Neural progenitor cell (in vitro differentiated cells): ENCODE results near the gene VSX2. TPM values are rescaled to one million over a fixed set of nuclear protein-coding genes. Genes with fewer than 3 reads are reported as not detected.

ENCODE experiments used
- DNase-seq: peaks from one replicate; pipeline ENCODE4 v3.0.0-alpha.2; 2016; ENCODE audit warnings: low spot score
- H2AFZ ChIP-seq: fragments of 200-600 bp; sonication (generic); replicated peaks from 2 replicates; pipeline ENCODE4 v1.6.1; 2016; ENCODE audit warnings: antibody characterized with exemption
- H3F3A ChIP-seq: fragments of 200-600 bp; sonication (generic); 2 replicates; pipeline ENCODE4 v1.6.1; 2016; ENCODE audit warnings: antibody characterized with exemption, low read depth
- H3K27ac ChIP-seq: fragments of 200-600 bp; sonication (generic); 2 replicates; pipeline ENCODE4 v1.5.1; 2016; ENCODE audit warnings: mild to moderate bottlenecking
- H3K27me3 ChIP-seq: fragments of 200-600 bp; sonication (generic); 2 replicates; pipeline ENCODE4 v1.6.1; 2016; ENCODE audit warnings: mild to moderate bottlenecking, moderate library complexity
- H3K36me3 ChIP-seq: fragments of 200-600 bp; sonication (generic); 2 replicates; pipeline ENCODE4 v1.5.1; 2016
- H3K4me1 ChIP-seq: fragments of 200-600 bp; sonication (generic); 2 replicates; pipeline ENCODE4 v1.6.1; 2016; ENCODE audit warnings: mixed run types
- H3K4me2 ChIP-seq: fragments of 200-600 bp; sonication (generic); 2 replicates; pipeline ENCODE4 v1.6.1; 2016
- H3K4me3 ChIP-seq: fragments of 200-600 bp; sonication (generic); 2 replicates; pipeline ENCODE4 v1.5.1; 2016
- H3K79me2 ChIP-seq: fragments of 200-600 bp; sonication (generic); 2 replicates; pipeline ENCODE4 v1.6.1; 2016; ENCODE audit warnings: low read depth
- H3K9ac ChIP-seq: fragments of 200-600 bp; sonication (generic); 2 replicates; pipeline ENCODE4 v1.6.1; 2016
- H3K9me3 ChIP-seq: fragments of 200-600 bp; sonication (generic); 2 replicates; pipeline ENCODE4 v1.5.1; 2016; ENCODE audit warnings: low read depth
- H4K20me1 ChIP-seq: fragments of 200-600 bp; sonication (generic); 2 replicates; pipeline ENCODE4 v1.6.1; 2016; ENCODE audit warnings: low read depth
- H3K27ac Mint-ChIP-seq: 3 replicates; pipeline ENCODE4 v1.8.0; 2021; ENCODE audit warnings: mixed read lengths
- H3K27me3 Mint-ChIP-seq: 2 replicates; pipeline ENCODE4 v1.8.0; 2022; ENCODE audit warnings: low read depth, mild to moderate bottlenecking, inconsistent platforms, moderate library complexity, mixed read lengths; ENCODE audit not compliant: insufficient read depth
- H3K36me3 Mint-ChIP-seq: 3 replicates; pipeline ENCODE4 v1.8.0; 2021; ENCODE audit warnings: mixed read lengths
- H3K4me1 Mint-ChIP-seq: 3 replicates; pipeline ENCODE4 v1.8.0; 2021; ENCODE audit warnings: mixed read lengths
- H3K4me3 Mint-ChIP-seq: 3 replicates; pipeline ENCODE4 v1.8.0; 2021; ENCODE audit warnings: mild to moderate bottlenecking, moderate library complexity, mixed read lengths
- H3K9me3 Mint-ChIP-seq: 3 replicates; pipeline ENCODE4 v1.8.0; 2020; ENCODE audit warnings: mixed read lengths
- EZH2 ChIP-seq: fragments of 200-600 bp; sonication (generic); IDR thresholded peaks from 2 replicates; pipeline ENCODE4 v1.6.1; 2017; ENCODE audit warnings: antibody characterized with exemption, mild to moderate bottlenecking, moderate library complexity
- EZH2phosphoT487 ChIP-seq: fragments of 200-600 bp; sonication (generic); IDR thresholded peaks from 2 replicates; pipeline ENCODE4 v1.6.1; 2017; ENCODE audit warnings: antibody characterized with exemption
- total RNA-seq: library from RNA; depleted of rRNA; stranded (reverse); fragments of >200 nt; gene quantifications from 2 replicates; pipeline ENCODE4 v1.2.3, GENCODE V29; 2015; ENCODE audit warnings: low replicate concordance
- TF ChIP-seq, protein P1 (sequence below): fragments of 200-600 bp; sonication (generic); IDR thresholded peaks from 2 replicates; pipeline ENCODE4 v1.5.1; 2017; ENCODE audit warnings: antibody characterized with exemption, mild to moderate bottlenecking

VSX2 gene
- total RNA-seq, 1 donor from 2014 or later, result 0.51 TPM

DNA sequence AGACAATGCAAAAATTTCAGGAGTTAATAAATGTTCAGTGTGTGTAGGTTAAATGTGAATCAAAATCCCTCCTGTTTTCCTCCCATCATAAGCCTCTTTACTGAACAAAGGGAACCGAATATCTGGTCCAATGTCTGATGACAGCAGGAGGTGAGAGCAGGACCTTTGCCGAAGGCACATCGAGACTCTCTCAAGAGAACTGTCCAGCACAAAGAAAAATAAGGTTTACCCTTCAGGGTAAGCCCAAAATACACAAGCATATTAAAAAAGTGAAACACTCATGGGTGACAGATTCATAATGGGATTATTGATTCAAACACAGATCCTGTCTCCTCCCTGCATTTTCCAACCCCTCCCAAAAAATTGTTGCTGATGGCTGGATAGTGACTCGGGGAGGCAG, 4.2 kb upstream of the VSX2 start:
- no peak overlapping the region for H3K27ac ChIP-seq
- Mint-ChIP-seq H3K9me3 (peaks cover 22% of the 10 kb centered on the region), H3K27me3 (peaks cover 55% of the 10 kb centered on the region), H3K27ac (no peak overlapping the region), H3K4me3 (peak overlapping the region; percentile 29), H3K4me1 (no peaks in the 10 kb centered on the region), H3K36me3 (no peaks in the 10 kb centered on the region)
- peaks cover 3% of the 10 kb centered on the region for H3F3A ChIP-seq
- H3K9me3 ChIP-seq, result no peaks in the 10 kb centered on the region
- H3K4me2 ChIP-seq, result no peak overlapping the region
- TF ChIP-seq EZH2, result no peak
- TF ChIP-seq, protein P1, sequence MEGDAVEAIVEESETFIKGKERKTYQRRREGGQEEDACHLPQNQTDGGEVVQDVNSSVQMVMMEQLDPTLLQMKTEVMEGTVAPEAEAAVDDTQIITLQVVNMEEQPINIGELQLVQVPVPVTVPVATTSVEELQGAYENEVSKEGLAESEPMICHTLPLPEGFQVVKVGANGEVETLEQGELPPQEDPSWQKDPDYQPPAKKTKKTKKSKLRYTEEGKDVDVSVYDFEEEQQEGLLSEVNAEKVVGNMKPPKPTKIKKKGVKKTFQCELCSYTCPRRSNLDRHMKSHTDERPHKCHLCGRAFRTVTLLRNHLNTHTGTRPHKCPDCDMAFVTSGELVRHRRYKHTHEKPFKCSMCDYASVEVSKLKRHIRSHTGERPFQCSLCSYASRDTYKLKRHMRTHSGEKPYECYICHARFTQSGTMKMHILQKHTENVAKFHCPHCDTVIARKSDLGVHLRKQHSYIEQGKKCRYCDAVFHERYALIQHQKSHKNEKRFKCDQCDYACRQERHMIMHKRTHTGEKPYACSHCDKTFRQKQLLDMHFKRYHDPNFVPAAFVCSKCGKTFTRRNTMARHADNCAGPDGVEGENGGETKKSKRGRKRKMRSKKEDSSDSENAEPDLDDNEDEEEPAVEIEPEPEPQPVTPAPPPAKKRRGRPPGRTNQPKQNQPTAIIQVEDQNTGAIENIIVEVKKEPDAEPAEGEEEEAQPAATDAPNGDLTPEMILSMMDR, result no peak
- TF ChIP-seq EZH2phosphoT487, result no peak
- no peak overlapping the region for H3K9ac ChIP-seq
- no peak overlapping the region for H2AFZ ChIP-seq
- peaks cover 69% of the 10 kb centered on the region for H3K27me3 ChIP-seq
- peaks cover 4% of the 10 kb centered on the region for H4K20me1 ChIP-seq
- no peak overlapping the region for H3K4me3 ChIP-seq
- H3K4me1 ChIP-seq, result peaks cover 16% of the 10 kb centered on the region
- H3K79me2 ChIP-seq, result no peaks in the 10 kb centered on the region
- H3K36me3 ChIP-seq, result no peaks in the 10 kb centered on the region
- no peak for DNase-seq

DNA sequence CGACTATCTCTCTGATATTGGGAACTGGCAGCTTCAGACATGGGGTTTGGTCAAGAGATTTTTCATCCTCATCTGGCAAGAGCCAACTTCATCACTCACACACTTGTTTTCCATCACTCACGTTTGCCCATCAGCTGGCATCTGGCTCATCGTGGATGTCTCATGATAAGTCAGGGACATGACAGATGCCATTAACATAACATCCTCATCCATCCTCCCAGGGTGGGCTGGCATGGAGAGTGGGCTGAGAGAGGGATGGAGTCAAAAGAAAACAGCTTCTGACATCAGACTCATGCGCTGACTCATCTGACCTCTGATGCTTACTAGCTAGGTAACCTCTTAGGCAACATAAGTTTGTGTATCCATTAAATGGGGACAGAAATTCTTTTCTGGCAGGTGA, 1.8 kb upstream of the VSX2 start:
- H3F3A ChIP-seq, result peaks cover 17% of the 10 kb centered on the region
- H2AFZ ChIP-seq, result no peak overlapping the region
- peaks cover 15% of the 10 kb centered on the region for H3K9me3 Mint-ChIP-seq
- H3K36me3 ChIP-seq, result no peaks in the 10 kb centered on the region
- peaks cover 33% of the 10 kb centered on the region for H3K4me1 ChIP-seq
- peaks cover 13% of the 10 kb centered on the region for H4K20me1 ChIP-seq
- H3K4me3 ChIP-seq, result no peak overlapping the region
- no peaks in the 10 kb centered on the region for H3K79me2 ChIP-seq
- no peak for TF ChIP-seq EZH2
- TF ChIP-seq EZH2phosphoT487, result no peak
- TF ChIP-seq, protein P1, result no peak
- H3K9me3 ChIP-seq, result no peaks in the 10 kb centered on the region
- peaks cover 82% of the 10 kb centered on the region for H3K27me3 ChIP-seq
- H3K4me1 Mint-ChIP-seq, result peaks cover 4% of the 10 kb centered on the region
- no peak for DNase-seq
- H3K27me3 Mint-ChIP-seq, result peaks cover 70% of the 10 kb centered on the region
- H3K27ac Mint-ChIP-seq, result no peak overlapping the region
- no peak overlapping the region for H3K4me3 Mint-ChIP-seq
- no peaks in the 10 kb centered on the region for H3K36me3 Mint-ChIP-seq
- no peak overlapping the region for H3K4me2 ChIP-seq
- H3K9ac ChIP-seq, result no peak overlapping the region
- no peak overlapping the region for H3K27ac ChIP-seq

DNA sequence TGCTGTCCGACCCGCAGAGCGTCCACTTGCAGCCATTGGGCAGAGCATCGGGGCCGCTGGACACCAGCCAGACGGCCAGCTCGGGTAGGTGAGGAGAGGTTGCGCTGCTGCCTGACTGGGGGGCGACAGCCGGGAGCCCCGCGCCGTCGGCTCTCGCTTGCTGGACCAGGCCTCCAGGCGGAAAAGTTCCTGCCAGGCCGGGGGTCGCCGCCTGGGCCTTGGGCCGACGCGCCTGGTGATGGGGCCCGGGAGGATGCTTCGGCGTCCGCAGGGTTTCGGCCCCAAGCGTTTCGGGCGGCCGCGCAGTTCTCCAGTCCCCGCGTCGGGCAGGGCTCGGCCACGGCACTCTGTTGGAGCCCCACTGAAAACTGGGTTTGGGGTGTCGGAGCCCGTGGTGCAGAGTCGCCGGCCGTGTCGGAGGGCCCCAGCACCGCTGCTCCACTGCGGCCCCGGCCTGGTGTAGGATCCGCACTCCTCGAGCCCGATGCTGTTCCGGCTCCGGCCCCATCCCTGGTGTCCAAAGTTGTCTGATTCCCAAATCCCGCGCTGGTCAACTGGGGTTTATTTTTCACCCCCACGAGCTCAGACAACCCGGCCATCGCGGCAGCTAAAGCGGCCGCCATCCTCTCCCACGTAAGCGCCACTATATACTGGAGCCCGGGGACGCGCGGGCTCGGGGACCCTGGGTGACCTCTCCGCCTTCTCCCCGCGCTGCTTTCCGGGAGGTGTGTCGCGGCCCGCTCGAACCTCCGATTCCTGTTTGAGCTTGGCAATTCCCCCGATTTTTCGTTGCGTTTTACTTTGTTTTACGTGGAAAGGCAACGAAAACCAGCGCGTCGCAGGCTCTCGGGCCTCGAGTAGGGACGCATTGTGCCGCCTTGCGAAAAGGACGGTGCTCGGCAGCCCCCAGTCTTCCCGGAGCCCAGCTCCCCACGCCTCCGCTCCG, 872 bp downstream of the VSX2 start:
- Histone ChIP-seq H4K20me1 (peaks cover 21% of the 10 kb centered on the region), H3K9me3 (no peaks in the 10 kb centered on the region), H3K4me3 (peak overlapping the region; percentile 45), H3K79me2 (no peaks in the 10 kb centered on the region), H3F3A (peaks cover 31% of the 10 kb centered on the region), H3K27ac (no peak overlapping the region), H3K4me1 (peaks cover 42% of the 10 kb centered on the region), H3K9ac (no peak overlapping the region), H3K36me3 (no peaks in the 10 kb centered on the region), H2AFZ (peak overlapping the region; percentile 64), H3K27me3 (peaks cover 95% of the 10 kb centered on the region), H3K4me2 (peak overlapping the region; percentile 89)
- Mint-ChIP-seq H3K4me3 (peak overlapping the region; percentile 58), H3K4me1 (peaks cover 11% of the 10 kb centered on the region), H3K27me3 (peaks cover 84% of the 10 kb centered on the region), H3K9me3 (peaks cover 13% of the 10 kb centered on the region), H3K36me3 (no peaks in the 10 kb centered on the region), H3K27ac (no peak overlapping the region)
- peak; percentile 47 for DNase-seq
- TF ChIP-seq EZH2 (peak; percentile 92), EZH2phosphoT487 (peak; percentile 92)
- TF ChIP-seq, protein P1, result no peak
